ENCODE data around the gene GABRG2. TPM values are rescaled to one million over a fixed set of nuclear protein-coding genes. Genes with fewer than 3 reads are reported as not detected.

The GABRG2 gene
- total RNA-seq, 1 donor from 2014 or later = not detected

GRCh38 chr5:162196351-162196750 lies 128.8 kb downstream of the GABRG2 start:
- DNase-seq = no peak

- DNase-seq = no peak
Measured at GRCh38 chr5:162202285-162202880, 134.8 kb downstream of the GABRG2 start.

Other genes starting within 250 kb of the GABRG2 start
- not detected in 2 replicates for gene GABRA1, start 219.7 kb upstream of the GABRG2 start, total RNA-seq